Measurements from ENCODE around the gene SLC38A10. TPM values are rescaled to one million over a fixed set of nuclear protein-coding genes. Genes with fewer than 3 reads are reported as not detected.
A peak's percentile ranks its signal among the peaks of the same experiment; 100 is the strongest.

SLC38A10 gene
- total and polyA plus RNA-seq, 10 of the 15 experiments (the other 5 are each of a cell fraction or from before 2014, with no cell fraction given), result 0.52 to 67.9 (median 22.1) TPM

GRCh38 chr17:81241203-81241602 is 53.9 kb downstream of the SLC38A10 start:
- H3K4me2 ChIP-seq (ENCODE audit: control insufficient read depth, insufficient read depth), result peak overlapping the region; percentile 4; the same call in 1 of the 2 replicates
- no peak overlapping the region for H3K27ac ChIP-seq (ENCODE audit: control insufficient read depth, insufficient read depth)
- H3K36me3 ChIP-seq (ENCODE audit: control insufficient read depth in 2 of 2, insufficient read depth in 2 of 2, low read length in 1 of 2), result peaks cover 0 to 2% of the 10 kb centered on the region in 2 experiments; a peak in 2 of 4 replicates
- H2AFZ ChIP-seq (ENCODE audit: control insufficient read depth, low read depth, low read length), result no peak overlapping the region
- ATAC-seq (no peak), FAIRE-seq (no peak), DNase-seq (ENCODE audit: low read depth, low spot score) (no peak)
- peaks cover 39% of the 10 kb centered on the region for H3K79me2 ChIP-seq (ENCODE audit: control insufficient read depth, insufficient read depth, low read length)
- ChIA-PET POLR2A (interaction anchor here (0.6 kb wide), 1 partner anchor 277 kb away, joined by 3 read pairs; no protein-coding TSS in a partner anchor), CTCF (interaction anchor here (0.8 to 3.1 kb wide), 3 partner anchors 43 to 244 kb away, joined by 3 to 17 read pairs (median 3); no protein-coding TSS in a partner anchor), SMC1A (ENCODE audit: uncharacterized antibody, unreplicated experiment) (no interaction called here), RAD21 (ENCODE audit: unreplicated experiment) (interaction anchor here (0.7 to 1.1 kb wide), 2 partner anchors 13 to 100 kb away, joined by 3 read pairs; no protein-coding TSS in a partner anchor)
- BruUV-seq (replicated peaks), result no TSS peak
- H4K20me1 ChIP-seq (ENCODE audit: control insufficient read depth, insufficient read depth), result no peaks in the 10 kb centered on the region
- H3K9me3 ChIP-seq (replicated peaks; ENCODE audit: control insufficient read depth, insufficient read depth, low read length), result no peaks in the 10 kb centered on the region
- intact Hi-C loops (cut with micrococcal nuclease; ENCODE audit: unreplicated experiment), result loop anchor here (1.0 kb wide), 2 partner anchors 99 to 140 kb away; no protein-coding TSS in a partner anchor
- H3K27me3 ChIP-seq (replicated peaks in 1 of 2; ENCODE audit: control insufficient read depth in 2 of 2, insufficient read depth in 2 of 2, low read length in 1 of 2), result no peaks in the 10 kb centered on the region
- in situ Hi-C loops (cut with MboI), result loop anchor here (5.0 to 25.0 kb wide), 2 partner anchors 94 to 229 kb away; no protein-coding TSS in a partner anchor
- H3K4me1 ChIP-seq (ENCODE audit: control insufficient read depth, insufficient read depth, low read length), result peaks cover 30% of the 10 kb centered on the region
- H3K9ac ChIP-seq (ENCODE audit: control insufficient read depth, insufficient read depth, low read length), result no peak overlapping the region
- H3K4me3 ChIP-seq, result no peak overlapping the region
- WGBS (ENCODE audit: insufficient coverage, insufficient replicate concordance, low lambda C conversion rate, missing lambda C conversion rate), result 73% methylated on average over 10 of the region's 10 CpGs
- TF ChIP-seq STAT1 (conservative IDR thresholded peaks at IDR 0.05) (no peak), CUX1 (IDR thresholded peaks at IDR 0.05; ENCODE audit: insufficient replicate concordance, low read depth, low read length) (no peak), YY1 (IDR thresholded peaks at IDR 0.05; ENCODE audit: low read depth, low read length) (no peak), MTA2 (IDR thresholded peaks at IDR 0.05; ENCODE audit: low read depth) (no peak), RFX5 (IDR thresholded peaks at IDR 0.05; ENCODE audit: low read depth, low read length) (no peak), SMARCA5 (IDR thresholded peaks at IDR 0.05) (no peak), CTCF (IDR thresholded peaks at IDR 0.05 in 2 of 3, conservative IDR thresholded peaks at IDR 0.05 in 1 of 3; ENCODE audit: control insufficient read depth in 2 of 3, extremely low read depth in 1 of 3, insufficient read depth in 1 of 3, low read depth in 3 of 3, low read length in 3 of 3) (no peak), NBN (IDR thresholded peaks at IDR 0.05) (no peak), ESRRA (IDR thresholded peaks at IDR 0.05; ENCODE audit: low read length) (no peak), EP300 (IDR thresholded peaks at IDR 0.05; ENCODE audit: borderline replicate concordance in 1 of 2, control insufficient read depth in 1 of 2, low read depth in 2 of 2, low read length in 2 of 2) (no peak), USF1 (IDR thresholded peaks at IDR 0.05; ENCODE audit: borderline replicate concordance, extremely low read length, insufficient read depth, low read depth, low read length) (no peak), IRF4 (IDR thresholded peaks at IDR 0.05; ENCODE audit: low read depth, low read length) (no peak), ZBED1 (IDR thresholded peaks at IDR 0.05; ENCODE audit: borderline replicate concordance) (no peak), MEF2B (IDR thresholded peaks at IDR 0.05; ENCODE audit: partially characterized antibody, poor library complexity, severe bottlenecking) (no peak), ELK1 (IDR thresholded peaks at IDR 0.05; ENCODE audit: low read depth, low read length) (no peak)
